Erythroblast (primary cell): ENCODE results near the gene ELL.

ENCODE experiments used
- GATA1 ChIP-seq: IDR thresholded peaks from 2 replicates; pipeline ENCODE4 v1.6.1; 2011; ENCODE audit warnings: low read depth, mild to moderate bottlenecking, control low read depth, low read length, moderate library complexity
- POLR2A ChIP-seq: IDR thresholded peaks from 2 replicates; pipeline ENCODE4 v1.6.1; 2011; ENCODE audit warnings: mild to moderate bottlenecking, low read length

GRCh38 chr19:18420930-18421329, 100.9 kb downstream of the ELL start:
- TF ChIP-seq POLR2A: no peak
- TF ChIP-seq GATA1: no peak
